GM21526 (cell line): ENCODE results near the gene MYO3B.

Source experiments
- ATAC-seq: cut with Tn5 transposase; IDR thresholded peaks from one replicate; pipeline ENCODE4 v1.9.1; 2021; ENCODE audit warnings: moderate library complexity; ENCODE audit not compliant: unreplicated experiment, low FRiP score

The MYO3B gene, protein sequence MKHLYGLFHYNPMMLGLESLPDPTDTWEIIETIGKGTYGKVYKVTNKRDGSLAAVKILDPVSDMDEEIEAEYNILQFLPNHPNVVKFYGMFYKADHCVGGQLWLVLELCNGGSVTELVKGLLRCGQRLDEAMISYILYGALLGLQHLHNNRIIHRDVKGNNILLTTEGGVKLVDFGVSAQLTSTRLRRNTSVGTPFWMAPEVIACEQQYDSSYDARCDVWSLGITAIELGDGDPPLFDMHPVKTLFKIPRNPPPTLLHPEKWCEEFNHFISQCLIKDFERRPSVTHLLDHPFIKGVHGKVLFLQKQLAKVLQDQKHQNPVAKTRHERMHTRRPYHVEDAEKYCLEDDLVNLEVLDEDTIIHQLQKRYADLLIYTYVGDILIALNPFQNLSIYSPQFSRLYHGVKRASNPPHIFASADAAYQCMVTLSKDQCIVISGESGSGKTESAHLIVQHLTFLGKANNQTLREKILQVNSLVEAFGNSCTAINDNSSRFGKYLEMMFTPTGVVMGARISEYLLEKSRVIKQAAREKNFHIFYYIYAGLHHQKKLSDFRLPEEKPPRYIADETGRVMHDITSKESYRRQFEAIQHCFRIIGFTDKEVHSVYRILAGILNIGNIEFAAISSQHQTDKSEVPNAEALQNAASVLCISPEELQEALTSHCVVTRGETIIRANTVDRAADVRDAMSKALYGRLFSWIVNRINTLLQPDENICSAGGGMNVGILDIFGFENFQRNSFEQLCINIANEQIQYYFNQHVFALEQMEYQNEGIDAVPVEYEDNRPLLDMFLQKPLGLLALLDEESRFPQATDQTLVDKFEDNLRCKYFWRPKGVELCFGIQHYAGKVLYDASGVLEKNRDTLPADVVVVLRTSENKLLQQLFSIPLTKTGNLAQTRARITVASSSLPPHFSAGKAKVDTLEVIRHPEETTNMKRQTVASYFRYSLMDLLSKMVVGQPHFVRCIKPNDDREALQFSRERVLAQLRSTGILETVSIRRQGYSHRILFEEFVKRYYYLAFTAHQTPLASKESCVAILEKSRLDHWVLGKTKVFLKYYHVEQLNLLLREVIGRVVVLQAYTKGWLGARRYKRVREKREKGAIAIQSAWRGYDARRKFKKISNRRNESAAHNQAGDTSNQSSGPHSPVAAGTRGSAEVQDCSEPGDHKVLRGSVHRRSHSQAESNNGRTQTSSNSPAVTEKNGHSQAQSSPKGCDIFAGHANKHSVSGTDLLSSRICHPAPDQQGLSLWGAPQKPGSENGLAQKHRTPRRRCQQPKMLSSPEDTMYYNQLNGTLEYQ (N-terminal part only)

DNA sequence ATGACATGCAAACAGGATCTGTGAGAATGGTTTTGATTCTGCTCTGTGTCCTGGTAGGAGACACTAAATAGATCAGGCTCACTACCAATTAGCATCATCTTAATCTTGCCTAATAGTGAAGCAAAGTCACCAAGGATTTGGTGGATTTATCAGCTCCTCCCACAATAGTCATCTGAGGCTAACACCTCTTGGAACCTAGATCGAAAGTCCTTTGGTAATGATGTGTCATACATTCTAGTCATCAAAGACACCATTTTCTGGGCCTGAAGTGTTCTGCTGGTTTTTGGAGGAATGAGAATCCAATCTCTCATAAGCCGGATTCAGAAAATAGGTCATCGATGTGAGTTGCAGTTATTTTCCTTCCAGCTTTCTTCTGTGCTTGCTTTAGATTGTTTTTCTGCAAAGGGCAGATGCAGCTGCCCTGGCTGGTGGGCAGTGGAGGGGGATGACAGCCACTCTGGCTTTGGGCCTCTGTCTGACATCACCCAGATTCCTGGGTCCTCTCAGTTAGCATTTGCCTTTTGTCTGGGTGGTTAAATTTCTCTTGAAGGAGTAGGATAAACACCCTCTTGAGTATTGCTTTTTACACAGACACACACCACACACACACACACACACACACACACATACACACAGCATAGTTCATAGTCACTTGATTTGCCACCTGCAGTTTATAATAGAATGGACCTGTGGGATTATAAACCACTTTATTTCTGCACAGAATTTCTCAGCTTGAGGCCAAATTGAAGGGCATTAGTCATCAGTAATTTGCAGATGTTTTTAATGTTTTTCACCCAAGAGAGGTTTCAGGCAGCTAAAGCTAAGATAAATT lies at the start of gene MYO3B:
TSS of gene MYO3B (plus strand) at position 198 of the 832 bp plus-strand sequence. CDS start at position 339, 141 bp downstream.
- ATAC-seq = no peak

DNA sequence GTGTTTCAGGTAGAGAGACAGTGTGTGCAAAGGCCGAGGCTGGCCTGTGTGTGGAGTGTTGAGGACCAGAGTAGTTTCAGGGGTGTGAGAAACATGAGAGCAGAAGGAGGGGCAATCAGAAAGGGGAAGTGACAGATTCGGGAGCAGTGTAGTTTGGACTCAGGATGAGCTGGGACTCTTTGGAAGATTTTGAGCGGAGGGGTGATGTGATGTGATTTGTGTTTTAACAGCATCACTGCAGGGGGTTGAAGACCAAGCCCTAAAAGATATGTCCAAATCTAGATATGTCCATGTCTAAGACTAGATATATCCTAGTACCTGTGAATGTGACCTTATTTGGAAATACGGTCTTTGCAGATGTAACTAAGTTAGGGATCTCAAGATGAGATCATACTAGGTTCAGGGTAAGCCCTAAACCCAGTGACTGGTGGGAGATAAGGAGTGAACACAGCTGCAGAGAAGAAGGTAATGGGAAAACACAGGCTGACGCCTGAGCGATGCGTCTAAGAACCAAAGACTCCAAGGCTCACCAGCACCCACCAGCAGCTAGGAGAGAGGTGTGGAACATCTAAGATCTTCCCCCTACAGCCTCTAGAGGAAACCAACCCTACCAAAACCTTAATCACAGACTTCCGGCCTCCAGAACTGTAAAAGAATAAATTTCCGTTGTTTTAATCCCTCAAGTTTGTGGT lies 38.5 kb upstream of the MYO3B start:
- no peak for ATAC-seq

DNA sequence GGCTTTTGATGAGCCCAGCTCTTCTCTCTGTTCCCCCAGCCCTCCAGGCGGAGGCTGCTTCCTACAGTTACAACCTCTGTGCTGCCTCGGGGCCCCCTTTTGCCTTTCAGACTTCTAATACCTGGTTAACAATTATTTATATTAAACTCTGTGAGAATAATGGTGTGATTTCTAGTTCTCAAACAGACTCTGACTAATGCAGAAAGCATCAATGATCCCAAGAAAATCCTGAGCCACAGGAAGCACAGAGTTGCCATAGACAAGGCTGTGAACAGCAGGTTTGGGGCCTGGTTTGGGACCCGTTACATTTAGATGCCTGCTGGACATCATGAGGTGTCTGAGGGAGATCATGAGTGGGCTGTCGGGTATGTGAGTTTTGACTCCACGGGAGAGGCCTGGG lies 37.4 kb upstream of the MYO3B start:
- ATAC-seq = no peak

DNA sequence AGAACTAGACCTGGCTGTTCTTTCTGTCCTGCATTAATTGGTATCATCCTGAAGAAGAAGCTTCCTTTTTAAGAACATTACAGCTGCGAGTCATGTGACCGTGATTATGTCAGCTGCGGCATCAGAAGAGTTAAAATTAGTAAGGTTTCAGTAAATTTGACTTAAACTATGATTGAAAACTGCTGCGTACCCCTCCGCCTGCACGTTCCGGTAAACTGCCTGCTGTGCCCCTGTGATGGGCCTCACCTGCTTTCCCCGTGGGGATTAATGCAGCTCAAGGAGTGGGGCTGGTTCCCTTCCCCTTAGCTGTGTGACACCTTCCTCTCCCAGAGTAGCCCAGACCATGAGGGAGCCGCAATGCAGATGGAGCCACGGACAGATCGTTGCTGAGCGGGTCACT lies 36.1 kb upstream of the MYO3B start:
- no peak for ATAC-seq

DNA sequence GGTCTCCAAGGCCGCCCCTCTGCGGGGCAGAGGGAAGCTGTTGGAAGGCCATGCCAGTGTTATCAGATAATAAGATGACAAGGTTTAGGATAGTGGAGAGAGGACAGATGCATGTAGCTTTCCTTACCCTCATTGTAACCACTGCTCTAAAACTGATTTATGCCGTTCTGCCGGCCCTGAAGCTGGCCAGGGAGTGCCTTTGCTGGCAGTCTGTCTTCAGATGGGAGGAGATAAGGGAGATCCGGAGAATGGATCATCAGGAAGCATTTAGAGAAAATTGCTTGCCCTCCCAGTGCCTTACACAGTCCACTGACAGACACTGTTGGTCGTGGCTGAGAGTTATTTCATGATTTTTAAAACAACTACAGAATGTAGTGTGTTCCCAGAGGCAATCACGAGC lies 35.4 kb upstream of the MYO3B start:
- ATAC-seq = no peak

DNA sequence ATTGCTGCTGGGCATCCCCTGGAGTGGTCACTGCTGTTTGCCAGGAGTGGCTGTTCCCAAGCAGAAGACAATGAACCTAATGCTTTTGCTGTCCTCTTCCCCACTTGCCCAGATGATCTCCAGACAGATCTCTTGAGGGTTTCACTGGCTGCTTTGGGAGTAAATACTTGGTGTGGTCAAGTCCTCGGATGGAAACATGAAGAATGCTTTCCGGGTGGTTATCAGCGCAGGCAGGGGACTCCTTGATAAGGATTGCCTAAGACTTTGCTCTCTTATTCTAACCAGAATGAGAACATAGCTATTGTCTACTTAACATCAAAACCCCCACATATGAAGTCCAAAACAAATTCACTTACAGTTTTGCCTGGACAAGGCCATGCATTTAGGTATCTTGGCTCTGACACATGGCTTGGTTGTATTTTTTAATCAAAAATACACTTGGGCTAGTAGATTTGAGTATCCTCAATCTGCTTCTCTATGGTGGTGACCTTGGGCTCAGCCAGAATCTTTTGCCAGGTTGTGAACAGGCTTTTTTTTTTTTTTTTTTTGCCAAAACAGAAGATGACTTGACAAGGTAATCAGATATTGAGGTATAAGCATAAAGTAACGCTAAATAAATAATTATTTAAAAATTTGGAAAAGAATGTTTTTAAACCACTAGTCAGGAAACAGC lies 34.8 kb upstream of the MYO3B start:
- no peak for ATAC-seq

GRCh38 chr2:170144761-170145160 lies 33.2 kb upstream of the MYO3B start:
- no peak for ATAC-seq

DNA sequence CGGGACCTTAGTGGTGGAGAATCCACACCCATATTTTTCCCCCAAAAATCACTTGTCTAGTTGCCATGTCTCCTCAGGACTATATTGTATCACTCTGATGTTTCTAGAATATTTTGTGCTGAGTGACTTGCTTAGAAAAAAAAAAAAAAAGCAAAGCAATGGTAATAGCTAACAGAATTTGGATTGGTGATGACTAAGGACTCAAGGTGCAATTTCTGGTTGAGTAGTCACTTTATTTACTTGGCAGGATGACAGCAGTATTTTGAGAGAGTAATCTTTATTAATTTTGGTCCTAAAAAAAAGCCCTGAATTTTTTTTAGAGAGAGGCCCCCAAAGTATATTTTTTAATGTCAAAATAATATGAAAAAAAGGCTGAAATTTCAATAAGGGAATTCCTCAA lies 32.8 kb upstream of the MYO3B start:
- ATAC-seq = no peak

GRCh38 chr2:170145675-170146432 lies 32.1 kb upstream of the MYO3B start:
- ATAC-seq = no peak

- ATAC-seq = no peak
These were observed 31.2 kb upstream of the MYO3B start for GRCh38 chr2:170146784-170147183.

GRCh38 chr2:170147576-170147975 lies 30.4 kb upstream of the MYO3B start:
- ATAC-seq = no peak

DNA sequence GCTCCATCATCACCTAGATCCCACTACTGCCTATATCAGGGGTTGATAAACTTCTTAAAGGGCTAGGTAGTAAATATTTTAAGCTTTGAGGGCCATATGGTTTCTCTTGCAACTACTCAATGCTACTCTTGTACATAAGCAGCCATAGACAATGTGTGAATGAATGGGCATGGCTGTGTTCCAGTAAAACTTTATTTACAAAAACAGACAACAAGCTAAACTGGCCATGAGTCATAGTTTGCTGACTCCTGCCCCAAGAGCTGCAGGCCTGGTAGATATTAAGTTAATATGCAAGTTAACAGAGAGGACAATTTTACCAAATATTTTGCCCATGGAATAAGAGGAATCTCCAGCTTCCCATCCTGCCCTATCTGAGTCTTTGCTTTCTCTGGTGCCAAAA lies 29.8 kb upstream of the MYO3B start:
- ATAC-seq = no peak

DNA sequence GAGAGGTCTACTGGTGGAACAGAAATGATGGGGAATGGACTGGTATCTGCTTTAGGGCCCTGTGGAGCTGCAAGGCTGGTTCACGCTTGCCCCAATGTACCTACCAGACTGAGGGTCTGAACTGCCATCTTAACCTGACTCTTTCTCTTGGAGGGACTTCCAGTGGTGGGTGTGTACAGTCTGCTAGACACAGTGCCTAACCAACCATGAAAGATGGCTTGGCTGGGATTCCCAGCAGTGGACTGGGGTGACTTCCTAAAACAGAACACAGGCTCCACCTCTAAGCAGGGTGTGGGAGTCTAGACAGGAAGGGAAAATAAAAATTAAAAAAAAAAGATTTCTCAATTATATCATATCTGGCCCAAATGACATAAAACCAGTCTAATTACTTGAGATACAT lies 25.5 kb upstream of the MYO3B start:
- ATAC-seq = no peak

- ATAC-seq = peak; percentile 63
These were observed 22.8 kb upstream of the MYO3B start for GRCh38 chr2:170155022-170155722.

DNA sequence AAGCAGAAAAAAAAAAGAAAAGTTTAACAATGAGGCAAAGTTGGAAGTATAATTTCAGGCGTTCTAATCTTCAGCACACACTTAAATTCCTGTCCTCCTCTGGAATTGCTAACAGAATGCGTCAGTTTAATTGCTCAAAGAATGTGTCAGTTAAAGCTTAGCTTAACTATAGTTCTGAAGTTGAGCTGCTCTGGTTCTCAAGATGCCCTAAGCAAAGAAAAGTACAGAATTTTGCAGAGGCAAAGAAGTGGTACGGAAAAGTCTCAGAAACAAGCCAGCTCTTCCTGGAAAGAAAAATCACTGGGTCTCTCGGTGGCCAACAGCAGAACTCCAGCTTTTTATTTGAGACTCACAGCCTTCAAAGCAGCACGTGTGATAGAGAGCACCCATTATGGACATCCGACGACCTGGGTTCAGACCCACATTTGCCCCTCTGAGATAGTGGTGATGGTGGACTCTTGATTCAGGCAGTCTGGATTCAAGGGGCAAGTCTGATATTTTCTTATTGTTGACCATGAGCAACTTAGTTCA lies 22.2 kb upstream of the MYO3B start:
- no peak for ATAC-seq

GRCh38 chr2:170156592-170156991 lies 21.4 kb upstream of the MYO3B start:
- no peak for ATAC-seq

- ATAC-seq = no peak
These were observed 20.8 kb upstream of the MYO3B start for GRCh38 chr2:170157025-170157684.
